Measurements from ENCODE around the gene CRMP1.

CRMP1 gene

DNA sequence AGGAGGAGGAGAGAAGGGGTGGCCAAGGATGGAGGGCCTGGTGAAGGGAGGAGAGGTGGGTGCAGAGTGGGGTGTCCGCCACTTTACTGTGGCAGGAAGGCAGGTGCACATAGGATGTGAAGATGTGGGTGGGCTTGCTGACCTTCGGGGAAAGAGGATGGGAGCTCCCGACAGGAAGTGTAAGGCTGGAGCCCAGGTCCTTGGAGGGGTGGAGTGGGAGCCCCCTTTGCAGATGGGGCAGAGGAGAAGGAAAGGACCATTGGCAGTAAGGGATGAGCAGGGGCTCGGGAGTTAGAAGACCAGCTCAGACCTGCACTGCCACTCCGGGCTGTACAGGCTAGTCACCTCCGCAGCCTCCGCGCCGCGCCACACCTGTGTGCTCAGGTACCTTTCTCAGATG, 92.4 kb downstream of the CRMP1 start:
- H3K4me3 ChIP-seq (ENCODE audit: low read length in 2 of 2), result no peak overlapping the region
- no peak overlapping the region for H3K4me2 ChIP-seq (ENCODE audit: insufficient read depth, low read length, poor library complexity, severe bottlenecking)
- no peak overlapping the region for H2BK5ac ChIP-seq (ENCODE audit: low read length)
- H3K27me3 ChIP-seq (ENCODE audit: control insufficient read depth in 3 of 3, insufficient read depth in 3 of 3, low read depth in 1 of 3, low read length in 3 of 3), result no peaks in the 10 kb centered on the region
- no peak overlapping the region for H3K4ac ChIP-seq (ENCODE audit: low read length)
- H4K91ac ChIP-seq (ENCODE audit: low read depth, low read length, poor library complexity), result no peak overlapping the region
- H4K8ac ChIP-seq (ENCODE audit: low read depth, low read length), result no peak overlapping the region
- no peaks in the 10 kb centered on the region for H3K79me1 ChIP-seq (ENCODE audit: low read depth, low read length)
- H2BK12ac ChIP-seq (ENCODE audit: low read length), result no peak overlapping the region
- no peak for DNase-seq (ENCODE audit: low spot score)
- H3K36me3 ChIP-seq (replicated peaks in 1 of 2; ENCODE audit: control insufficient read depth in 2 of 2, insufficient read depth in 2 of 2, low read length in 2 of 2), result peaks cover 16 to 41% of the 10 kb centered on the region in 2 donors
- H2AFZ ChIP-seq (ENCODE audit: low read length), result no peak overlapping the region
- H3K9me3 ChIP-seq (replicated peaks in 1 of 2; ENCODE audit: control insufficient read depth in 2 of 2, insufficient read depth in 1 of 2, low read depth in 1 of 2, low read length in 2 of 2), result peaks cover 0 to 5% of the 10 kb centered on the region in 2 donors
- H2BK15ac ChIP-seq (ENCODE audit: low read length), result no peak overlapping the region
- H2BK120ac ChIP-seq (ENCODE audit: low read depth, low read length), result no peak overlapping the region
- no CpG with 5 or more reads among the region's 10 CpGs for WGBS, 2 donors (ENCODE audit: extremely low coverage in 2 of 2, insufficient read length in 2 of 2, insufficient replicate concordance in 1 of 2)
- no peaks in the 10 kb centered on the region for H3K4me1 ChIP-seq (ENCODE audit: control insufficient read depth in 2 of 2, insufficient read depth in 1 of 2, low read depth in 1 of 2, low read length in 2 of 2)
- H3K14ac ChIP-seq (ENCODE audit: low read length), result no peak overlapping the region
- no peak overlapping the region for H2AK5ac ChIP-seq (ENCODE audit: low read depth, low read length)
- H3K18ac ChIP-seq (ENCODE audit: low read length), result no peak overlapping the region
- H3K27ac ChIP-seq (replicated peaks; ENCODE audit: low read length), result no peak overlapping the region
- no peak overlapping the region for H3K23ac ChIP-seq (ENCODE audit: low read depth, low read length, poor library complexity)
- peak overlapping the region; percentile 7 for H3K9ac ChIP-seq (ENCODE audit: low read depth, low read length, poor library complexity)

DNA sequence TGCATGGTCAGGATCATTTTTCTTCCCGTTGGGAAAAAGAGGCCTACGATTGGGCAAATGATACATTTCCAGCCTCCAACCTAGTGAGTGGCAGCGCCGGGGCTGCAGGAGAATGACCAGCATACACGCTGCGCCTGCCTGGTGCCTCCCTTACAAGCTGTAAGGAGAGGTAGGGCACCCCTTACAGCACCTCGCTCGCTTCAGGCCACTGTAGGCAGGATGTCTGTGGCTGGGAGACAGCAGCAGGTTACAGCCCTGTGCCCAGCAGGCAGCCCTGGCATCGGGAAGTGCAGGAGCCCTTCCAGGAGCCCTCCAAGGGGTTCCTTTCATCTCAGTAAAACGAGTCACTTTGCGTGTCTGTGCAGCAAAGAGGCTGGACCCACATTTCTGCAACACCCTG, 93.5 kb downstream of the CRMP1 start:
- Histone ChIP-seq H2BK12ac (ENCODE audit: low read length) (no peak overlapping the region), H2AK5ac (ENCODE audit: low read depth, low read length) (no peak overlapping the region), H4K8ac (ENCODE audit: low read depth, low read length) (peak overlapping the region; percentile 65), H2BK15ac (ENCODE audit: low read length) (no peak overlapping the region), H4K91ac (ENCODE audit: low read depth, low read length, poor library complexity) (no peak overlapping the region), H3K27me3 (ENCODE audit: control insufficient read depth in 3 of 3, insufficient read depth in 3 of 3, low read depth in 1 of 3, low read length in 3 of 3) (no peaks in the 10 kb centered on the region), H3K79me1 (ENCODE audit: low read depth, low read length) (no peaks in the 10 kb centered on the region), H2AFZ (ENCODE audit: low read length) (no peak overlapping the region), H3K9me3 (replicated peaks in 1 of 2; ENCODE audit: control insufficient read depth in 2 of 2, insufficient read depth in 1 of 2, low read depth in 1 of 2, low read length in 2 of 2) (peaks cover 0 to 5% of the 10 kb centered on the region in 2 donors), H3K9ac (ENCODE audit: low read depth, low read length, poor library complexity) (no peak overlapping the region), H2BK5ac (ENCODE audit: low read length) (no peak overlapping the region), H3K4me3 (ENCODE audit: low read length in 2 of 2) (no peak overlapping the region), H3K27ac (replicated peaks; ENCODE audit: low read length) (no peak overlapping the region), H3K18ac (ENCODE audit: low read length) (peak overlapping the region; percentile 76), H2BK120ac (ENCODE audit: low read depth, low read length) (no peak overlapping the region), H3K14ac (ENCODE audit: low read length) (peak overlapping the region; percentile 21), H3K4me2 (ENCODE audit: insufficient read depth, low read length, poor library complexity, severe bottlenecking) (no peak overlapping the region), H3K36me3 (replicated peaks in 1 of 2; ENCODE audit: control insufficient read depth in 2 of 2, insufficient read depth in 2 of 2, low read length in 2 of 2) (peaks cover 15 to 38% of the 10 kb centered on the region in 2 donors), H3K23ac (ENCODE audit: low read depth, low read length, poor library complexity) (peak overlapping the region; percentile 43), H3K4me1 (ENCODE audit: control insufficient read depth in 2 of 2, insufficient read depth in 1 of 2, low read depth in 1 of 2, low read length in 2 of 2) (no peaks in the 10 kb centered on the region), H3K4ac (ENCODE audit: low read length) (no peak overlapping the region)
- DNase-seq (ENCODE audit: low spot score), result no peak
- WGBS, 2 donors (ENCODE audit: extremely low coverage in 2 of 2, insufficient read length in 2 of 2, insufficient replicate concordance in 1 of 2), result no CpG with 5 or more reads among the region's 11 CpGs

DNA sequence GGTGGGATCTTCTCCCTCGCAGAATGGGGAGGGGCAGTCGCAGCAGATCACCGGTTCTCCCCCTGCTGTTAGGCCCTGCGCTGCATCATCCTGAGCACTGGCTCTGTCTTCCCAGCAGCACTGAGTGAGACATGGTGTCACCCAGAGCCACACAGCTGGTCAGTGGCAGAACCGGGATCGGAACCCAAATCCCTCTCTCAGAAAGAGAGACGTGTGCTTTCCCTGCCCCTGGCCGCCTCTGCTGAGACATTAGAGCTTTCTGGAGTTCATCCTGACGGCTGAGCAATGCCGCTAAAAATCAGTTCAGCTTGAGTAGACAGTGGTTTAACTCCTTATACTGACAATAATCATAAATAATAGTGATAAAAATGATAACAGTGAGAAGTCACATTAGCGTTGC, 93.9 kb downstream of the CRMP1 start:
- Histone ChIP-seq H2BK120ac (ENCODE audit: low read depth, low read length) (no peak overlapping the region), H3K9ac (ENCODE audit: low read depth, low read length, poor library complexity) (no peak overlapping the region), H3K18ac (ENCODE audit: low read length) (no peak overlapping the region), H3K27me3 (ENCODE audit: control insufficient read depth in 3 of 3, insufficient read depth in 3 of 3, low read depth in 1 of 3, low read length in 3 of 3) (no peaks in the 10 kb centered on the region), H3K4me2 (ENCODE audit: insufficient read depth, low read length, poor library complexity, severe bottlenecking) (no peak overlapping the region), H4K91ac (ENCODE audit: low read depth, low read length, poor library complexity) (no peak overlapping the region), H3K4me3 (ENCODE audit: low read length in 2 of 2) (no peak overlapping the region), H3K4me1 (ENCODE audit: control insufficient read depth in 2 of 2, insufficient read depth in 1 of 2, low read depth in 1 of 2, low read length in 2 of 2) (no peaks in the 10 kb centered on the region), H3K23ac (ENCODE audit: low read depth, low read length, poor library complexity) (no peak overlapping the region), H4K8ac (ENCODE audit: low read depth, low read length) (no peak overlapping the region), H3K27ac (replicated peaks; ENCODE audit: low read length) (no peak overlapping the region), H2AFZ (ENCODE audit: low read length) (no peak overlapping the region), H2BK12ac (ENCODE audit: low read length) (no peak overlapping the region), H3K9me3 (replicated peaks in 1 of 2; ENCODE audit: control insufficient read depth in 2 of 2, insufficient read depth in 1 of 2, low read depth in 1 of 2, low read length in 2 of 2) (peaks cover 0 to 5% of the 10 kb centered on the region in 2 donors), H2AK5ac (ENCODE audit: low read depth, low read length) (no peak overlapping the region), H3K4ac (ENCODE audit: low read length) (no peak overlapping the region), H2BK15ac (ENCODE audit: low read length) (no peak overlapping the region), H3K36me3 (replicated peaks in 1 of 2; ENCODE audit: control insufficient read depth in 2 of 2, insufficient read depth in 2 of 2, low read length in 2 of 2) (peaks cover 15 to 36% of the 10 kb centered on the region in 2 donors), H3K79me1 (ENCODE audit: low read depth, low read length) (no peaks in the 10 kb centered on the region), H2BK5ac (ENCODE audit: low read length) (no peak overlapping the region), H3K14ac (ENCODE audit: low read length) (peak overlapping the region; percentile 71)
- no peak for DNase-seq (ENCODE audit: low spot score)
- no CpG with 5 or more reads among the region's 11 CpGs for WGBS, 2 donors (ENCODE audit: extremely low coverage in 2 of 2, insufficient read length in 2 of 2, insufficient replicate concordance in 1 of 2)

DNA sequence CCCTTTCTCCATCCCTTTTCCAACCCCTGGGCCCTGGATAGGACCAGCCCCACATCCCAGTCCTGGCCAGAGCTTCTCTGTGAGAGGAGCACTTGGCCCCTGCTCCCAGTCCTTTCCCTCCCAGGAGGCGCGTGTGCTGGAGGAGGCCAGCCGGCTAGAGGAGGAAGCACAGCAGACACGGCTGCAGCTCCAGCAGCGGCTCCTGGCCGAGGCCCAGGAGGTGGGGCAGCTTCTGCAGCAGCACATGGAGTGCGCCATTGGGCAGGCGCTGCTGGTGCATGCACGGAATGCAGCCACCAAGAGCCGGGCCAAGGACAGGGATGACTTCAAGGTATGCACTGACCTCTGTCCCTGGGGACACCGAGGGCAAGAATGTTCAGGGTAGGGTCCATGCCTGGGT, 94.4 kb downstream of the CRMP1 start:
- no peak overlapping the region for H4K91ac ChIP-seq (ENCODE audit: low read depth, low read length, poor library complexity)
- no peak overlapping the region for H2AFZ ChIP-seq (ENCODE audit: low read length)
- H3K27me3 ChIP-seq (ENCODE audit: control insufficient read depth in 3 of 3, insufficient read depth in 3 of 3, low read depth in 1 of 3, low read length in 3 of 3), result no peaks in the 10 kb centered on the region
- H4K8ac ChIP-seq (ENCODE audit: low read depth, low read length), result no peak overlapping the region
- peaks cover 0 to 5% of the 10 kb centered on the region in 2 donors for H3K9me3 ChIP-seq (replicated peaks in 1 of 2; ENCODE audit: control insufficient read depth in 2 of 2, insufficient read depth in 1 of 2, low read depth in 1 of 2, low read length in 2 of 2)
- no peak for DNase-seq (ENCODE audit: low spot score)
- H2BK12ac ChIP-seq (ENCODE audit: low read length), result no peak overlapping the region
- H3K4me2 ChIP-seq (ENCODE audit: insufficient read depth, low read length, poor library complexity, severe bottlenecking), result no peak overlapping the region
- peak overlapping the region; percentile 71 for H3K14ac ChIP-seq (ENCODE audit: low read length)
- no peak overlapping the region for H3K23ac ChIP-seq (ENCODE audit: low read depth, low read length, poor library complexity)
- no peaks in the 10 kb centered on the region for H3K79me1 ChIP-seq (ENCODE audit: low read depth, low read length)
- peak overlapping the region in 1 of 2 donors; percentile 19 for H3K4me3 ChIP-seq (ENCODE audit: low read length in 2 of 2)
- H2BK5ac ChIP-seq (ENCODE audit: low read length), result no peak overlapping the region
- H3K9ac ChIP-seq (ENCODE audit: low read depth, low read length, poor library complexity), result peak overlapping the region; percentile 61
- no peak overlapping the region for H3K18ac ChIP-seq (ENCODE audit: low read length)
- H3K4me1 ChIP-seq (ENCODE audit: control insufficient read depth in 2 of 2, insufficient read depth in 1 of 2, low read depth in 1 of 2, low read length in 2 of 2), result no peaks in the 10 kb centered on the region
- no peak overlapping the region for H2AK5ac ChIP-seq (ENCODE audit: low read depth, low read length)
- WGBS, 2 donors (ENCODE audit: extremely low coverage in 2 of 2, insufficient read length in 2 of 2, insufficient replicate concordance in 1 of 2), result no CpG with 5 or more reads among the region's 11 CpGs
- H2BK120ac ChIP-seq (ENCODE audit: low read depth, low read length), result no peak overlapping the region
- H3K27ac ChIP-seq (replicated peaks; ENCODE audit: low read length), result no peak overlapping the region
- H3K36me3 ChIP-seq (replicated peaks in 1 of 2; ENCODE audit: control insufficient read depth in 2 of 2, insufficient read depth in 2 of 2, low read length in 2 of 2), result peaks cover 15 to 36% of the 10 kb centered on the region in 2 donors
- no peak overlapping the region for H2BK15ac ChIP-seq (ENCODE audit: low read length)
- H3K4ac ChIP-seq (ENCODE audit: low read length), result no peak overlapping the region

Data from neuronal stem cell (in vitro differentiated cells).